SHP77 treated with DMSO at 0.1 percent for 48 hours (cell line): Measurements from ENCODE around the gene RGS17.
"Not testable (repeated sequence)": the region's sequence is repeated elsewhere in the genome, so short reads cannot be mapped to it uniquely, and the experiment has no call there.

ENCODE experiments used
- DNase-seq: peaks from one replicate; lab custom pipeline; 2025; lab: John Stamatoyannopoulos, UW

RGS17 gene

DNA sequence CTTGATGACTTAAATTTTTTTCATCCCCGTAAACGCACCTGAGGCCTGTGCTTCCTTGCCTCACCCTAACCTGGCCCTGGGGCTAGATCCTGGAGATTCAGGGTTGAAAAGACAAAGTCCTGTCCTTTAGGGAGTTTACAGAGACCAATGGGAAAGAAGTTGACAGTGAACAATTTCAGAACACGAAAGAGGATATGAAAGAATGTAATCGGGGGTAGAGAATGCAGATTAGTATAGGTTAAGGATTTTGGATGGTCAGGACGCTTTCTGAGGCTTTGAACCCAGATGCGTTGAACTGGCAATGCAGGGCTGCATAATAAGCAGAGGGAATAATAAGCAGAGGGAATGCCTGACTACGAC lies 146.6 kb downstream of the RGS17 start:
- no peak for DNase-seq

DNA sequence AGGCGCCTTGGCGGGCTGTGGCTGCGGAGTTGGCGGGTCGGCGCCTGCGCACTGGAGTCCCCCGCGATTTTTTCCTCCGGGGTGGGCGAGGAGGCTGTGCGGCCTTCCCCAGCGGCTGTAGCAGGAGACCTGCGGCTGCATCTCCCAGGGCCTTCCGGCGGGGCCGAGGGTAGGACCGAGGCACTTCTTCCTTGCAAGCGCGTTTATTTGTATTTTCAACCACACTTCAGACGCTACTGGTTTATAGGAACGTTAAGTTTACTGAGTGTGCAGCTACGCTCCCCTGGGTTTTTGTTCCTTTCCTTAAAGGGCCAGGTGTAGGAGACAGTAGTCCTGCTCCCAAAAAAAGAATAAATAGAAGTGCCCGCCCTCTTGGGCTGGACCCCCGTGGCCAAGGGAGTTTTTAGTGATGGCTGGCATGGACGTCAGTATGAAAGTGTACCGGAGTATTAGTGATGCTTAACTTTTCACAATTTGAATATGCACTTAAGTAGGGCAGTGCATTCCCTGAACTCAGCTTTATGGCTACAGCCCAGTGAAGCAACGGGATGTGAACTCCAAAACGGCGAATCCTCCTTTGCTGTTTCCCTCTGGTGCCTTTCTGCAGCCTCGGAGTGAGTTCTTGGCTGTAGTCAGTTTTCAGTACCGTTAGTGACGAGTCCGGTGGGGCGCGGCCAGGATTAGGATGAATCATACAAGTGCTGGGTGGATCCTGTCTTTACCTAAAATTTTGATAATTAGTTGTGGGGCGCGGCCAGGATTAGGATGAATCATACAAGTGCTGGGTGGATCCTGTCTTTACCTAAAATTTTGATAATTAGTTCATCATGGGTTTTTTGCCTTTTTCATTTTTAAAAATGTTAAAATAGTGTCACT lies 147.2 kb downstream of the RGS17 start:
- peak; percentile 44 for DNase-seq

DNA sequence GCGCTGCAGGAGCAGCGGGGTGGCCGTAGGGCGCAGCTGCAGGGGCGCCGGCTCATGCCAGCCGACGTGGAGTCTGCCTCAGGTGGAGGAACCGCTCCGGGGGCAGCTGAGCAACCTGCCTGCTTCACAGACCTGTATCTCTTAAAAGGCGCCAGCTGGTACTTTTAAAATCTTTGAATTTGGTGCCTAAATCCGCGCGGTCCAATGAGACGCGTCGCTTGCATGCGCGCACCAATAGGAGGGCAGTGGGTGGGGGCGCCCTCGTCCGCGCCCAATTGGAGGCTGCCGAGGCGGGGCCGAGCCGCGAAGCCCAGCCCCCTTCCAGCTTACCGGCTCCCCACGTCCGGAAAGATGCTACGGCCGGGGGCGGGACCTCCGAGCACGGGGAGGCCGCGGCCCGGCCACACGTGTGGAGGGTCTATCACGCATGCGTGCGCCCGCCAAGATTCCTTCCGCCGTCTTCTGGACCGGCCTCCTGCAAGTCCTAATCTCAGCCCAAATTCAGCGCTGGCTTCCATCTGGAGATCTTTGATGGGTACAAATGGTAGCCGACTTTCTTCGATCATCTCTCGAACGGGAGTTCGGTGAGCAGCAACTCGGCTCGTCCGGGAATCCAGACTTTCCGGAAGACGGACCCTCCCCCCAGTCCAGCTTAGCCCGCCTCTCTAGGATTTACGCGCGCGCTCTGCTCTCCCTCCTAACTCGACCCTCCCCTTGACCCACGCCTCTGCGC lies 148.0 kb downstream of the RGS17 start, which contains the start of gene FBXO5:
Gene FBXO5 (minus strand): TSS at position 138 of the 733 bp plus-strand sequence. CDS start 82 bp downstream, at position 56.
- DNase-seq, result peak; percentile 96

DNA sequence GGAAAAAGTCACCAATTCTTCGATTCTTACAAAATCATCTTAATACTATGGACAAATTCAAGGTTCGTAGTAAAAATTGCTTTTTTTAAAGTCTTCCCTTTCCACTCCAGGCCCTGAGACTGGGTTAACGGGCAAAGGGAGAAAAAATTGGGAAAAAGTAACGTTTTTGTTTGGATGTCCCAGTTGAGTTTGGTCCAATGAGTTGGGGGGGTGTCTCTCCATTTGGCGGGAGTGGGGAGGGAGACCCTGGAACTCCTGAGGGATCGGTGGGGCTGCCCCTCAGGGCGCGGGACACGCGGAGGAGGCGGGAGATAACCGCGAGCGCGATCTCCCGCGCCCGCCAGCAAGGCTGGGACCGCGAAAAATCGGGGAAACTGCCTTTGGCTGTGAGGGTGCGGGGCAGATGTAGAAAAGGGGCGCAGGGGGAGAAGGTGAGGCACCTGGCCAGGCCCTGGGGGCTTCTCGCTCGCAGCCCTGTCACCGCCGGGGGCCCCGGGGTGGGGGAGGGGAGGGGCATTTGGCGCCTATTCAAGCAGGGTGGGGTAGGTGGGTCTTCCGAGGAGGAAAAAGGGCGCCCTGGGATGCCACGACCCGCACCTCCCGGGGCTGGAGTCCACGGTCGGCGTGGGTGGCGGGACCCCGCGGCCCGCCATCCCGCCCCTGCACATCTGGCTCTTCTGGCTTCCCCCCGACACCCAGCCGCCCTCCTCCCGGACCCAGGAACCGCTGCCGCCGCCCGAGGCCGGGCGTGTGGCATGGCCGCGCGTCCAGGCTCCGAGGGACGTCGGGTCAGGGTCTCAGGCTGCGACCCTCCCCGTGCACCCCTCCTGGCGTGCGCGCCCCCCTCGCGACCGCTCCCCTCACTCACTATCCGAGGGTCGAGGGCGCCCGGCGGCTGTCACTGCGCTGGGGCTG lies 148.8 kb downstream of the RGS17 start:
- DNase-seq, result no peak

DNA sequence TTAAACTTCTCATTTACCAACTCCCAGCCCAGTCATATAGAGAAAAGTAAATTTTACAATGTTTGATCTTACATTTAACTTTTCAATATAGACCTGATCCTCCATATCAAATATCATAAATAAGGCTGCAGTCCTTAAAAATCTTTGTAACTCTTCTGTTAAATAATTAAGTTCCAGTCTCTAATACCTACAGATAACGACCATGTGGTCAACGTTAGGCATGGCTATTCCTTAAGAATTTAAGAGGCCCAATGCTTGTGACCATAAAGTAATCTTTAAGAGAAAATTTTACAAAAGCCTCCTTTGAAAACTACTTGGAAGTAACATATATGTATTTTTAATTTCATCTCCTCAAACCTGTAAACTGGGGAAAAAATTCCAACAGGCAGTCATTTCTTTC lies 149.9 kb downstream of the RGS17 start:
- no peak for DNase-seq

DNA sequence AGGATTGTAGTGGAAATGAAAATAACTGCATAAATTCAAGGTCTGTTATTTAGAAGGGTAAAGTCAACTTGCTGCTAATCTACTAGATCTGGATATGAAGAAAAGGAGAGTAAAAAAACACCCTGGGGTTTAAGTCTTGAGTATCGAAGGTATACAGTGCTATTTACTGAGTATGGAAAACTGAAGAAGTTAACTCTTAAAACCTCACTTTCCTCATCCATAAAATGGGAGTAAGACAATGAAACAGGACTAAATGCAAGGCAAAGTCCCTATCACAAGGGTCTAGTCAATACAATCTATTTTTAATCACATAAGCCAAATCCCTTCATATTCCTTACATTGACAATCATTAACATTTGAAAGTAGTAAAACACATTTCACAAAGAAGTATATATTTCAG lies 150.4 kb downstream of the RGS17 start:
- DNase-seq, result no peak

DNA sequence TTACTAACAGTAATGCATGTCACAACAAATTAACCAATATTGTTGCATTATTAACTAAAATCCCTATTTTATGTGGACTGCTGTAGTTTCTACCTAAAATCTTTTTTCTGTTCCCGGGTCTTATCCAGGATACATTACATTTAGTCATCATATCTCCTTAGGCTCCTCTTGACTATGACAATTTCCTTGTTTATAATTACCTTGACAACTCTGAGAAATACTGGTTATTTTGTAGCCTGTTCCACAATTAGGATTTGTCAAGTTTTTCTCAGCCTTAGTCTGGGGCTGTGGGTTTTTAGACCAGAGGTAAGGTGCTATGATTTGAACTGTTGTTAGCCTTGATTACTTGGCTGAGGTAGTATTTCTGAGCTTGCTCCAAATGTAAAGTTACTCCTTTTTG lies 152.0 kb downstream of the RGS17 start:
- DNase-seq, result no peak

DNA sequence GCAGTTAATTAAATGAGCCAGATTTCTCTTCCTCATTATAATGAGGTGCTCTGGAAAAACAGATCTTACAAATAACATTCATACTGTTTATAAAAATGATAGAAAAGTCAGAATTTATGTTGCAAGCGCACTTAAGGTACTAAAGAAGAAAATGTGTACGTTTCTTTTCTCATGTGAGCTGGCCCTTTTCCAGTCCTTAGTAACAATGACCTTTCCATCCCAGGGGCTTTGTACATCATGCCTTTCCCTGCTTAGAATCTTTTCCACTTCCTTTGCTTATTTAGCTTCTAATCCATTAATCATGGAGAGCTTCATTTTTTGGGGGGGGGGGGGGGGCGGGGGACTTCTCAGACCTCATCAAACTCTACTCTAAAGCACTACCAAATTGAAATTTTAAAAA lies 153.0 kb downstream of the RGS17 start:
- DNase-seq, result no peak

DNA sequence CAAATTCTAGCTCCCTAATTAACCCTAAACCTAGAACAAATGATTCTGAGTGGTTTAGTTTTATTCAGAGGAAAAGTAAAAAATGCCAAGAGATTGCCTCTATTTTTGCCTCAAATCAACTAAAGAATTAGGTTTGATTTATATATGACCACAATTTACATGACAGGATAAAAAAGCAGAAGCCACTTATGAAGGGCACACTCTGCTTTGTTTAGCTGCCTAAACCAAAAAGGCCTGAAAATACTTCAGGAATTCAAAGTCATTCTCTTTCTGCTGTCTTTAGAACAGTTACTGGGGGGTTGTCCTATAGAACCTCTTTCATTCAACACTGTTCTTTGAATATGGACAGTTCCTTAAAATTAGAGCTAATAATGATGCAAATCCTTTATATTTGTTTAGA lies 153.5 kb downstream of the RGS17 start:
- DNase-seq, result no peak

DNA sequence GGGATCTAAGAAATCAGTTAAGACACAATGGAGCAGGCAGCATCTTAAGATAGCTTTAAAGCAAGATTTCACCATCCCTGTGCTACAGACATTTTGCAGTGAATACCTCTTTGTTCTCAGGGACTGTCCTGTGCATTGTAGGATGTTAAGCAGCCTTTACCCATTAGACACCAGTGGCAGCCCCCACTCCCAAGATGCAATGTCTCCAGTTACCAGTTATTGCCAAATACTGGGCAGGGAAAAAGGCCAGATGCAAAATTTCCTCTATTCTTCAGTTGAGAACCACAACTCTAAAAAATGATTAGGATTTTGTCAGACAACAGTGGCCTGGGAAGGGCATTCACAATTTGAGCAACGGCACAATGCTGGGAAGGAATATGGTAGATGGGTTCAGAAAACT lies 154.3 kb downstream of the RGS17 start:
- DNase-seq, result no peak

DNA sequence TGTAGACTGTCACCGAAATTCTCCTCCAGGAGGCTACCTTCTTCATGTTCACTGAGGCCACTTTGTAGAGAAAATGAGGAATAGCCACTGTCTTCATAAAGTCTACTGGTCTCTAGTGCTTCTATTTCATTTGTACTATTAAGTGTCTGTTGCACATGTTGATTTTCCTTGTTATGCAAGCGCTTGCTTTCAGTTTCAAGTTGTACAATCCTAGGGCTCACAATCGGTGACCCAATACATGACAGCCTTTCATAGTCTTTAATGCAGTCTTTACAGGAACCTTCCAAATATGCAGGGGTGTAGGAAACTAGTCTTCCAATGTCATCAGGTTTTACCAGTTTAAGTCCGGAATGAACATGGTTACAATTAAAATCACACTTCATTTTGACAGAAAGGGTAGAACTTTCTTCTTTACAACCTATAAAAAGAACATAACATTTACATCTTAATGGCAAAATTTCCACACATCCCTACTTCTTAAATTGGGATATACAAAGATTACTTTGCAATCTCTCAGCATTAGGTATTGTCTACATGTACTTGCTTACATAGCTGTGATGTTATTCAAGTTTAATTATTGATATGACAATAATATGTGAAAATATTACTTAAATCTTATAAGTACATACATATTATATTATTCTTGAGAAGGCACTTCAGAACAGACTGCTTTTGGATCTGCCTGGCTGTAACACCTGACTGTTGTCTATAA lies 155.7 kb downstream of the RGS17 start:
- DNase-seq, result no peak

DNA sequence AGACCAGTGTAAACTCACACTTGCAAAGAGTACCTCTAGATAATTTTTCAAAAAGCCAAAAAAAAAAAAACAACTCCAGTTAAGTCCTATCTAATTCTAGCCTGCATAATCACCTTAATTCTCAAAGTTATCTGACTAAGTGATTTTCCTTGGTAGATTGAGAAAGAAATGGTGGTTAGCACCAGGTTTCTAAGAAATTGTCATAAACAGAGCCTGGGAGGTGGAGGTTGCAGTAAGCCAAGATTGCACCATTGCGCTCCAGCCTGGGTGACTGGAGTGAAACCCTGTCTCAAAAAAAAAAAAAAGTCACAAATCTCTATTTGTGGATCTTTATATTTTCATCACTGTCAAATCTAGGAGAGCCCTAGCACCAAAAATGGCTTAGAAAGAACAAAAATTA lies 157.2 kb downstream of the RGS17 start:
- DNase-seq, result no peak

DNA sequence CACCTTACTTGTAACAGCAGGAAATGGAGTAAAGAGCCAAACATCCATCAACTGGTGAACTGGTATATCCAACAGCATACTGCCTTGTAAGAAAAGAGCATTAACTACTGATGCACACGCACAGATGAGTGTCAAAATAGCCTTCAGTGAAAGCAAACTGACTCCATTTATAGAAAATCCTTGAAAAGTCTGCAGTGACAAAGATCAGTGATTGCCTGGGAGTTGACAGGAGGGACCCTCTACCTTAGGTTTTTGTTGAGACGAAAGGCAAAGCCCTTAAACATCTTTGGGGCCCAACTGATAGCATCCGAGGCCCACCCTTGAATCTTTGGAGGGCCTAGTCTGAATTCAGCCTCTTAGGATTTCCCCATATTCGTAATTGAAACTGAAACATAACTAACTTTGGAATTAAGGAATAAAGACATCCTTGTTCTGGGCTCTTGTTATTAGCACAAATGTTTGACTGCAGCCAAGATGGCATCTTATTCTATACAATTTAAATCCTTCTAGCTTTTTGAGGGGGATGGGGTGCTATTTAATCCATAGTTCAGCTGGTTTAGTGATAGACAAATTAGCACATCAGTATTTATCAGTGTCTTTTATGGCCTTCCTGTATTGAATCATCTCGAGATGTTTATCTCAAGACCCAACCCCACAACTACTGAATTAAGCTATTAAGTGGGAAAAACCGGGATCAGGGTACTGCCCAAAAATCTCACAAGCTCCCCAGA lies 161.2 kb downstream of the RGS17 start:
- no peak for DNase-seq

DNA sequence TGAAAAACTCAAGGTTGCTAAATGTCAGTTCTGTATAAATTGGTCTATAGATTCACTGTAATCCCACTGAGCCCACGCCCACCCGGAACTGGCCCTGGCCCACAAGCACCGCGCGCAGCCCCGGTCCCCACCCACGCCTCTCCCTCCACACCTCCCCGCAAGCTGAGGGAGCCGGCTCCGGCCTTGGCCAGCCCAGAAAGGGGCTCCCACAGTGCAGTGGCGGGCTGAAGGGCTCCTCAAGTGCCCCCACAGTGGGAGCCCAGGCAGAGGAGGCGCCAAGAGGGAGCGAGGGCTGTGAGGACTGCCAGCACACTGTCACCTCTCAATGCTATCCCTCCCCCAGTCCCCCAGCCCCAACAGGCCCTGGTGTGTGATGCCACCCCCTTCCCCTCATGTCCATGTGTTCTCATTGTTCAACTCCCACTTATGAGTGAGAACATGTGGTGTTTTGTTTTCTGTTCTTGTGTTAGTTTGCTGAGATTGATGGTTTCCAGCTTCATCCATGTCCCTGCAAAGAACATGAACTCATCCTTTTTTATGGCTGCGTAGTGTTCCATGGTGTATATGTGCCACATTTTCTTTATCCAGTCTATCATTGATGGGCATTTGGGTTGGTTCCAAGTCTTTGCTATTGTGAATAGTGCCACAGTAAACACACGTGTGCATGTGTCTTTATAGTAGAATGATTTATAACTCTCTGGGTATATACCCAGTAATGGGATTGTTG lies 164.8 kb downstream of the RGS17 start:
- not testable (repeated sequence) for DNase-seq

DNA sequence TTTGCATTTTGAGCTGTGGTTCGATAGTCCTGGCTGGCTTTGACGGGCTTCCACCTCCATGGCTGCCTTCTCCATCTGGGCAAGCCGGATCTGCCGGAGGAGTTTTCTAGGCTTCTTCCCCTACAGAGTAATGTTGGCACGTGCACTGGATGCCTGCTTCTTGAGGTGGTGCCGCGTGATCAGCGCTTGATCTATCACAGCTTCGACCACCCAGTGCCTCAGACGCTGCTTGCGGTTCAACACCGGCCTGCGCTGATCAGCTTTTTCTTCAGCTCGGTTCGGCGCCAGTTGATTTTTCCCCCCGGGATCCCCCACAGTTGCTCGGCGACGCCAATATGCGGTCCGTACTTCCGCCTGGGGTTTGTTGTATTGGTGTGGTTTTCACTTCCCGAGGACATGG lies 171.7 kb downstream of the RGS17 start:
- no peak for DNase-seq

DNA sequence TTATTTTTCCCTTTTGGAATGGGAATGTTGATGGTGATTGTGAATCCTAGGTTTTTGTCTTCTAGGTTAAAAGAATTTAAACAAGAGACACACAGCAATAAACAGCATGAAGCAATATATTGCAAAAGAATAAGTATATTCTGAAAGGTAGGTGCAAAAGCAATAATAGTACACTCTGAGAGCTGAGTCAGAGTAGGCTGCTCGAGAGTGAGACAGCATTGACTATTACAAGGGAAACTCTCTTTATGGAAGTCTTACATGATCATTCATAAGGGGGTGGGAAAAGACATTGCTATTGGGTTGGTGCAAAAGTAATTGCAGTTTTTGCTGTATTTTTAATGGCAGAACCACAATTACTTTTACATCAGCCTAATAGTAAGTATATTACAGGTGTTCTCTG lies 173.3 kb downstream of the RGS17 start:
- DNase-seq, result no peak
